Endothelial cell (in vitro differentiated cells): ENCODE measurements around the gene MPZL3. TPM values are rescaled to one million over a fixed set of nuclear protein-coding genes. Genes with fewer than 3 reads are reported as not detected.

ENCODE experiments used
- DNase-seq: peaks from one replicate; pipeline ENCODE4 v3.0.0; 2021; ENCODE audit warnings: low spot score
- H3K27ac Mint-ChIP-seq: one replicate; pipeline ENCODE4 v1.8.0; 2021; ENCODE audit warnings: mixed read lengths, inconsistent platforms; ENCODE audit not compliant: unreplicated experiment
- H3K27me3 Mint-ChIP-seq: one replicate; pipeline ENCODE4 v1.8.0; 2021; ENCODE audit warnings: mild to moderate bottlenecking, moderate library complexity, mixed read lengths, inconsistent platforms; ENCODE audit not compliant: unreplicated experiment
- H3K36me3 Mint-ChIP-seq: one replicate; pipeline ENCODE4 v1.8.0; 2021; ENCODE audit warnings: mild to moderate bottlenecking, low read depth, mixed read lengths, inconsistent platforms; ENCODE audit not compliant: unreplicated experiment
- H3K4me1 Mint-ChIP-seq: one replicate; pipeline ENCODE4 v1.8.0; 2021; ENCODE audit warnings: mild to moderate bottlenecking, mixed read lengths, inconsistent platforms; ENCODE audit not compliant: unreplicated experiment
- H3K4me3 Mint-ChIP-seq: one replicate; pipeline ENCODE4 v1.8.0; 2021; ENCODE audit warnings: mild to moderate bottlenecking, mixed read lengths, inconsistent platforms; ENCODE audit not compliant: unreplicated experiment
- H3K9me3 Mint-ChIP-seq: one replicate; pipeline ENCODE4 v1.8.0; 2021; ENCODE audit warnings: mixed read lengths, inconsistent platforms; ENCODE audit not compliant: unreplicated experiment
- CTCF ChIP-seq: fragments of 200-600 bp; sonication (generic); IDR thresholded peaks from one replicate; pipeline ENCODE4 v1.5.0; 2021; ENCODE audit warnings: antibody characterized with exemption; ENCODE audit not compliant: unreplicated experiment
- total RNA-seq: library from RNA; stranded (reverse); fragmentation: NEBNext Ultra II Directional; extraction: Animal tissue kit (Norgen Biotek cat#: 25700); gene quantifications from one replicate; pipeline ENCODE4 v1.2.1, GENCODE V29; 2021; ENCODE audit not compliant: unreplicated experiment

Gene MPZL3
- total RNA-seq, 1 donor from 2014 or later, result 10.7 TPM

GRCh38 chr11:118294053-118294452 is 41.9 kb upstream of the MPZL3 start:
- Mint-ChIP-seq H3K27ac (no peak overlapping the region), H3K4me3 (no peak overlapping the region), H3K4me1 (no peaks in the 10 kb centered on the region), H3K36me3 (no peaks in the 10 kb centered on the region), H3K9me3 (no peaks in the 10 kb centered on the region), H3K27me3 (peaks cover 2% of the 10 kb centered on the region)
- no peak for DNase-seq
- no peak for TF ChIP-seq CTCF

- no peaks in the 10 kb centered on the region for H3K4me1 Mint-ChIP-seq
- no peak for TF ChIP-seq CTCF
- no peaks in the 10 kb centered on the region for H3K36me3 Mint-ChIP-seq
- no peaks in the 10 kb centered on the region for H3K9me3 Mint-ChIP-seq
- no peak overlapping the region for H3K27ac Mint-ChIP-seq
- H3K4me3 Mint-ChIP-seq, result no peak overlapping the region
- DNase-seq, result no peak
- H3K27me3 Mint-ChIP-seq, result peaks cover 2% of the 10 kb centered on the region
Observed at GRCh38 chr11:118291477-118292135, 39.4 kb upstream of the MPZL3 start.

DNA sequence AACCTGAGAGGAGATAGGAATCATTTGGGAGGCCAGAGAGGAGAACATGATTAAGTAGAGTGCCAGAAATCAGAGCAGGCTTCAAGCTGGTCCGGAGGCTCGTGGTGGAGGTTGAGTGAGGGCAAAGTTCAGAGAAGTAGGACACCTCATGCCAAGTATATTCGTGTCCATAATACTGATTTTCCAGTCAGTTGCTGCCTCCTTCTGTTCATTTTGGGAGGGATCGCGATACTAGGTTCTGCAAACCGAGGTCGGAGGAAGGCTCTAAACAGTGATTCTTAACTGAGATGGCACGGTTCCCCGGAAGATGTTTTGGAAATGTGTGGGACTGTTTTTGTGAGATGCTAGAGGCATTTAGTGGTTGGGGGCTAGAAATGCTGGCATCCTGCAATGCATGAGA is 38.8 kb upstream of the MPZL3 start:
- no peak for TF ChIP-seq CTCF
- peaks cover 2% of the 10 kb centered on the region for H3K27me3 Mint-ChIP-seq
- peak; percentile 45 for DNase-seq
- H3K9me3 Mint-ChIP-seq, result no peaks in the 10 kb centered on the region
- H3K4me1 Mint-ChIP-seq, result no peaks in the 10 kb centered on the region
- H3K27ac Mint-ChIP-seq, result no peak overlapping the region
- H3K36me3 Mint-ChIP-seq, result no peaks in the 10 kb centered on the region
- no peak overlapping the region for H3K4me3 Mint-ChIP-seq

- H3K4me3 Mint-ChIP-seq, result no peak overlapping the region
- no peak for TF ChIP-seq CTCF
- peaks cover 2% of the 10 kb centered on the region for H3K27me3 Mint-ChIP-seq
- H3K9me3 Mint-ChIP-seq, result no peaks in the 10 kb centered on the region
- H3K27ac Mint-ChIP-seq, result no peak overlapping the region
- DNase-seq, result no peak
- no peaks in the 10 kb centered on the region for H3K36me3 Mint-ChIP-seq
- H3K4me1 Mint-ChIP-seq, result no peaks in the 10 kb centered on the region
Observed at GRCh38 chr11:118289401-118289800, 37.2 kb upstream of the MPZL3 start.

GRCh38 chr11:118287006-118287405 is 34.8 kb upstream of the MPZL3 start:
- Mint-ChIP-seq H3K27me3 (peaks cover 1% of the 10 kb centered on the region), H3K4me3 (no peak overlapping the region), H3K9me3 (no peaks in the 10 kb centered on the region), H3K27ac (no peak overlapping the region), H3K36me3 (no peaks in the 10 kb centered on the region), H3K4me1 (no peaks in the 10 kb centered on the region)
- no peak for DNase-seq
- no peak for TF ChIP-seq CTCF
